Activated naive CD4-positive, alpha-beta T cell treated with anti-CD3 and anti-CD28 coated beads for 36 hours (primary cell): Measurements from ENCODE around the gene ASTL. TPM values are rescaled to one million over a fixed set of nuclear protein-coding genes. Genes with fewer than 3 reads are reported as not detected.

Source experiments
- CTCF ChIA-PET: fragments of 350-600 bp; sonication (Branson Sonifier 250); formaldehyde crosslinking; loops from one replicate; lab custom pipeline; 2021; ENCODE audit warnings: antibody characterized with exemption; lab: Charles Lee
- DNase-seq: peaks from one replicate; pipeline ENCODE4 v3.0.0-alpha.2; 2020
- H3K27ac Mint-ChIP-seq: one replicate; pipeline ENCODE4 v1.8.0; 2021; ENCODE audit warnings: mild to moderate bottlenecking, mixed read lengths
- H3K27me3 Mint-ChIP-seq: one replicate; pipeline ENCODE4 v1.8.0; 2021; ENCODE audit warnings: low read depth, mixed read lengths
- H3K36me3 Mint-ChIP-seq: one replicate; pipeline ENCODE4 v1.8.0; 2021; ENCODE audit warnings: low read depth, mixed read lengths
- H3K4me1 Mint-ChIP-seq: one replicate; pipeline ENCODE4 v1.8.0; 2021; ENCODE audit warnings: low read depth, mixed read lengths
- H3K4me3 Mint-ChIP-seq: one replicate; pipeline ENCODE4 v1.8.0; 2021; ENCODE audit warnings: mild to moderate bottlenecking, moderate library complexity, mixed read lengths
- H3K9me3 Mint-ChIP-seq: one replicate; pipeline ENCODE4 v1.8.0; 2021; ENCODE audit warnings: mixed read lengths
- intact Hi-C: fragments of 100-400 bp; cut with micrococcal nuclease; formaldehyde crosslinking; loops from one replicate; pipeline ENCODE4 v1.15.1; 2023
- total RNA-seq, 2 experiments: library from RNA; stranded (reverse); gene quantifications; one replicate each; pipeline ENCODE4 v1.2.3, GENCODE V29; 2021

Gene ASTL
- total RNA-seq, 2 experiments from 2014 or later, result 2.5 to 2.6 TPM

GRCh38 chr2:96106991-96107707 lies 31.2 kb downstream of the ASTL start:
- CTCF ChIA-PET, result interaction anchor here (1.6 kb wide), 1 partner anchor 12 kb away, joined by 5 read pairs; no protein-coding TSS in a partner anchor
- Mint-ChIP-seq H3K4me3 (no peak overlapping the region), H3K4me1 (no peaks in the 10 kb centered on the region), H3K36me3 (peaks cover 2% of the 10 kb centered on the region), H3K27me3 (no peaks in the 10 kb centered on the region), H3K9me3 (peaks cover 12% of the 10 kb centered on the region), H3K27ac (no peak overlapping the region)
- no peak for DNase-seq
- intact Hi-C loops, result no loop called here

GRCh38 chr2:96105994-96106715 lies 32.1 kb downstream of the ASTL start:
- Mint-ChIP-seq H3K4me1 (no peaks in the 10 kb centered on the region), H3K27ac (no peak overlapping the region), H3K4me3 (no peak overlapping the region), H3K27me3 (no peaks in the 10 kb centered on the region), H3K36me3 (peaks cover 2% of the 10 kb centered on the region), H3K9me3 (peaks cover 12% of the 10 kb centered on the region)
- intact Hi-C loops, result no loop called here
- peak; percentile 0 for DNase-seq
- CTCF ChIA-PET, result interaction anchor here (1.6 kb wide), 1 partner anchor 13 kb away, joined by 5 read pairs; no protein-coding TSS in a partner anchor

GRCh38 chr2:96105152-96105915 lies 33.0 kb downstream of the ASTL start:
- CTCF ChIA-PET, result interaction anchor here (1.0 to 1.6 kb wide), 2 partner anchors 11 to 113 kb away, joined by 3 to 6 read pairs; partner anchors contain the start of gene ADRA2B
- Mint-ChIP-seq H3K36me3 (peaks cover 2% of the 10 kb centered on the region), H3K27ac (no peak overlapping the region), H3K9me3 (peaks cover 12% of the 10 kb centered on the region), H3K4me1 (no peaks in the 10 kb centered on the region), H3K4me3 (no peak overlapping the region), H3K27me3 (no peaks in the 10 kb centered on the region)
- DNase-seq, result peak; percentile 1
- intact Hi-C loops, result no loop called here

GRCh38 chr2:96104487-96104861 lies 33.8 kb downstream of the ASTL start:
- Mint-ChIP-seq H3K36me3 (peaks cover 2% of the 10 kb centered on the region), H3K9me3 (peaks cover 12% of the 10 kb centered on the region), H3K4me1 (no peaks in the 10 kb centered on the region), H3K27me3 (no peaks in the 10 kb centered on the region), H3K4me3 (no peak overlapping the region), H3K27ac (no peak overlapping the region)
- CTCF ChIA-PET, result interaction anchor here (1.0 to 1.6 kb wide), 2 partner anchors 12 to 112 kb away, joined by 3 to 6 read pairs; partner anchors contain the start of gene ADRA2B
- intact Hi-C loops, result no loop called here
- peak; percentile 1 for DNase-seq

DNA sequence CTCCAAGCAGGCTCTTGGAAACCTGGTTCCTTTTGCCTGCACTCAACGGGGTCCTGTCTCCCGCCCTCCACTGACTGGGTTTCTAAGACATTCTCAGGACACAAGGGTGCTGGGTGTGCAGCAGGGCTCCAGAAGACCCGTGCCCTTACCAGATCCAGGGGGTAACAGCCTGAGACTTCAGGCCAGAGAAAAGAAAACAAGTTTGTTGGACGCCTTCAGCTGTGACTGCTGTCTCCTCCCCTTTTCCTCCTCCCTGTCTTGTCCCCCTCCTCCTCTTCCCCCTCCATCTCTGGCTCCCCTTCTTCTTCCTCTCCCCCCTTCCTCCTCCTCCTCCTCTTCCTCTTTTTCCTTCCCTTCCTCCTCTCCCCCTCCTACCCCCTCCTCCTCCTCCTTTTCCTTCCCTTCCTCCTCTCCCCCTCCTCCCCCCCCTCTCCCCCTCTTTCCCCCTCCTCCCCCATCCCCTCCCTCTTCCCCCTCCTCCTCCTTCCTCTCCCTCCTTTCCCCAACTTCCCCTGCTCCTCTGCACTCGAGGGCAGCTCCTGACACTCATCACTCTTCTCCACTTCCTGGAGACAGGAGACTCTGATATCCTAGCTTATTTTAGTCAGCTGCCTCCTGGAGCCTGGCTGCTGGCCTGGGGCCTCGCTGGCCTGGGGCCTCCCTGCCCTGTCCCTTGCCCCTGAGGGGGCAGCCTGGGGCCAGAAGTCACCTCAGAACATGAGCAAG lies 34.4 kb downstream of the ASTL start:
- no peaks in the 10 kb centered on the region for H3K27me3 Mint-ChIP-seq
- intact Hi-C loops, result no loop called here
- H3K4me1 Mint-ChIP-seq, result no peaks in the 10 kb centered on the region
- CTCF ChIA-PET, result interaction anchor here (1.0 to 1.6 kb wide), 2 partner anchors 13 to 111 kb away, joined by 3 to 6 read pairs; partner anchors contain the start of gene ADRA2B
- H3K36me3 Mint-ChIP-seq, result peaks cover 2% of the 10 kb centered on the region
- no peak overlapping the region for H3K27ac Mint-ChIP-seq
- DNase-seq, result peak; percentile 2
- H3K4me3 Mint-ChIP-seq, result no peak overlapping the region
- H3K9me3 Mint-ChIP-seq, result peaks cover 12% of the 10 kb centered on the region

DNA sequence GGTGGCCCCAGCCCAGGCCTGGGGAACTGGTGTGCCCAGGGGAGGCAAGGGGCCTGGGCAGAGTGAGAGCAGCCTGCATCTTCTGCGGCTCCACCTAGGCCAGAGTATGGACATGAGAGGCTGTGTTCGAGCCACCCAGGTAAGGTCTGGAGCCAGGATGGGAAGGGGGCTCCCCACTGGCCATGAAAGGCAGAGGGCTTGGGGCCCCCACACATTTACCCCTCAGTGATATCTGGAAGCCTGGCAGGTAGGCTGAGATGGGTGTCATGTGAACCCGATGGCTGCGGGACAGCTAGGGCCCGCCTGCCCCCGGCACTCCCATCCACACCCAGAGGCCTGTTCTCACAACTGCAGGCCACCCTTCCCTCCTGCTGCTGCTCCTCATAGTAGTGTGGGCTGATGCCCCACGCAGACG lies 35.1 kb downstream of the ASTL start:
- Mint-ChIP-seq H3K4me3 (no peak overlapping the region), H3K27me3 (no peaks in the 10 kb centered on the region), H3K4me1 (no peaks in the 10 kb centered on the region), H3K9me3 (peaks cover 12% of the 10 kb centered on the region), H3K27ac (no peak overlapping the region), H3K36me3 (peaks cover 2% of the 10 kb centered on the region)
- CTCF ChIA-PET, result no interaction called here
- peak; percentile 3 for DNase-seq
- intact Hi-C loops, result no loop called here

DNA sequence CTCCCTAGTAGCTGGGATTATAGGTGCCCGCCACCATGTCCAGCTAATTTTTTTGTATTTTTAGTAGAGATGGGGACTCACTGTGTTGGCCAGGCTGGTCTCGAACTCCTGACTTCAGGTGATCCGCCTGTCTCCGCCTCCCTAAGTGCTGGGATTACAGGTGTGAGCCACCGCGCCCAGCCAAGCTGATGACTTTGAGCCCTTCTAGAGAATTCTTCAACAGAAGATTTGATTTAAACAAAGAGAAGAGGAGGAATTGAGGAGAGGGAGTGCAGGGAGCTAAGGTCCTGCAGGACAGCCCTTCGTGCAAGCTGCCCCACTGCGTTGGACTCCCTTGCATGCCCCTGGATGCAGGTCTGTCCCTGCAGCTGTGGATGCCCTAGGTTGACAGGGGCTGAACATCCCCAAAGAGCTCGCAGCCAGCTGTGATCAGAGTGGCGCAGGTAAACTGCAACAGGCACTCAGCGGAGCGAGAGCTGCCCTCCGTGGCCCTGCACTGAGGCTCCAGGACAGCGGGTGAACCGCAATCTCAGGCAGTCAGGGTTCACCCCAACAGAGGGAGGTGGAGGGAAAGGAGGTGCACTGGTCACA lies 35.6 kb downstream of the ASTL start:
- H3K4me3 Mint-ChIP-seq, result no peak overlapping the region

DNA sequence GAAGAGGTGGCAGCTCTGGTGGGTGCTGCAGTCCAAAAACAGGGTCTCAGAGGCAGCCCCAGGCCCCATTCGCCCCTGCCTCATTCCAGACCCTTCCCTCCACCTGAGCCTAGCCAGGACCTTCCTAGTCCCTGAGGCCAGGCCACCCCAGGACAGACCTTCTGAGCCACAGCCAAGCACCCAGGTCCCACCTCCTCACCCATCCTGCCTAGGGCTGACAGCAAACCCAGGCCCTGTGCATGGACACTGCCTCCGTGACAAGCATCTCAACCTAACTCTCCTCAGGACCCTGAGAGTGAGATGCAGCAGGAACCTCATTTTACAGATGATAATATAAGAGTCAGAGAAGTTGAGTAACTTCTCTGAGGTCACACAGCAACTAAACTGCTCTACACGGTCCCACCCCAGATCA lies 37.4 kb downstream of the ASTL start:
- CTCF ChIA-PET, result no interaction called here
- Mint-ChIP-seq H3K4me1 (no peaks in the 10 kb centered on the region), H3K9me3 (peaks cover 12% of the 10 kb centered on the region), H3K36me3 (peaks cover 2% of the 10 kb centered on the region), H3K27me3 (no peaks in the 10 kb centered on the region), H3K27ac (no peak overlapping the region), H3K4me3 (no peak overlapping the region)
- no peak for DNase-seq
- intact Hi-C loops, result no loop called here

More for the DNA sequence above, 35.6 kb downstream of the ASTL start:
- Mint-ChIP-seq H3K4me1 (no peaks in the 10 kb centered on the region), H3K27ac (no peak overlapping the region), H3K9me3 (peaks cover 12% of the 10 kb centered on the region), H3K27me3 (no peaks in the 10 kb centered on the region), H3K36me3 (peaks cover 2% of the 10 kb centered on the region)
- intact Hi-C loops, result no loop called here
- CTCF ChIA-PET, result interaction anchor here (1.2 kb wide), 1 partner anchor 11 kb away, joined by 3 read pairs; no protein-coding TSS in a partner anchor
- peak; percentile 1 for DNase-seq

GRCh38 chr2:96099861-96100798 lies 38.2 kb downstream of the ASTL start:
- H3K36me3 Mint-ChIP-seq, result peaks cover 2% of the 10 kb centered on the region
- no peak for DNase-seq
- intact Hi-C loops, result no loop called here
- H3K27ac Mint-ChIP-seq, result no peak overlapping the region
- CTCF ChIA-PET, result no interaction called here
- H3K27me3 Mint-ChIP-seq, result no peaks in the 10 kb centered on the region
- H3K9me3 Mint-ChIP-seq, result peaks cover 5% of the 10 kb centered on the region
- H3K4me1 Mint-ChIP-seq, result no peaks in the 10 kb centered on the region
- no peak overlapping the region for H3K4me3 Mint-ChIP-seq

- Mint-ChIP-seq H3K9me3 (no peaks in the 10 kb centered on the region), H3K27me3 (no peaks in the 10 kb centered on the region), H3K36me3 (no peaks in the 10 kb centered on the region), H3K4me3 (no peak overlapping the region), H3K27ac (no peak overlapping the region), H3K4me1 (no peaks in the 10 kb centered on the region)
- intact Hi-C loops, result no loop called here
- DNase-seq, result no peak
- CTCF ChIA-PET, result no interaction called here
Observed at GRCh38 chr2:96098900-96099590, 39.3 kb downstream of the ASTL start.
